ENCODE data around the gene BCL11A. TPM values are rescaled to one million over a fixed set of nuclear protein-coding genes. Genes with fewer than 3 reads are reported as not detected.

Gene BCL11A
- total RNA-seq, 1 donor from 2014 or later: 13.4 TPM

- Mint-ChIP-seq H3K9me3 (ENCODE audit: low read depth) (no peaks in the 10 kb centered on the region), H3K27ac (ENCODE audit: unreplicated experiment) (no peak overlapping the region), H3K4me1 (ENCODE audit: low read depth) (peaks cover 21% of the 10 kb centered on the region), H3K36me3 (ENCODE audit: low read depth) (peaks cover 1% of the 10 kb centered on the region), H3K27me3 (ENCODE audit: low read depth) (no peaks in the 10 kb centered on the region), H3K4me3 (ENCODE audit: unreplicated experiment) (no peak overlapping the region)
- no peak for DNase-seq (ENCODE audit: low spot score)
- TF ChIP-seq CTCF (IDR thresholded peaks at IDR 0.05): no peak
Observed at GRCh38 chr2:60538101-60538500, 15.4 kb downstream of the BCL11A start.

- H3K36me3 Mint-ChIP-seq (ENCODE audit: low read depth): peaks cover 1% of the 10 kb centered on the region
- no peak overlapping the region for H3K4me3 Mint-ChIP-seq (ENCODE audit: unreplicated experiment)
- no peaks in the 10 kb centered on the region for H3K9me3 Mint-ChIP-seq (ENCODE audit: low read depth)
- H3K27ac Mint-ChIP-seq (ENCODE audit: unreplicated experiment): no peak overlapping the region
- DNase-seq (ENCODE audit: low spot score): no peak
- no peaks in the 10 kb centered on the region for H3K27me3 Mint-ChIP-seq (ENCODE audit: low read depth)
- TF ChIP-seq CTCF (IDR thresholded peaks at IDR 0.05): no peak
- H3K4me1 Mint-ChIP-seq (ENCODE audit: low read depth): peaks cover 35% of the 10 kb centered on the region
Observed at GRCh38 chr2:60536746-60537145, 16.7 kb downstream of the BCL11A start.

GRCh38 chr2:60535685-60536312, 17.7 kb downstream of the BCL11A start:
- Mint-ChIP-seq H3K4me1 (ENCODE audit: low read depth) (peaks cover 43% of the 10 kb centered on the region), H3K27ac (ENCODE audit: unreplicated experiment) (no peak overlapping the region), H3K27me3 (ENCODE audit: low read depth) (no peaks in the 10 kb centered on the region), H3K9me3 (ENCODE audit: low read depth) (no peaks in the 10 kb centered on the region), H3K4me3 (ENCODE audit: unreplicated experiment) (no peak overlapping the region), H3K36me3 (ENCODE audit: low read depth) (peaks cover 1% of the 10 kb centered on the region)
- TF ChIP-seq CTCF (IDR thresholded peaks at IDR 0.05): no peak
- DNase-seq (ENCODE audit: low spot score): no peak

- H3K4me3 Mint-ChIP-seq (ENCODE audit: unreplicated experiment): no peak overlapping the region
Observed at GRCh38 chr2:60534892-60535684, 18.4 kb downstream of the BCL11A start.

More at GRCh38 chr2:60534892-60535684, 18.4 kb downstream of the BCL11A start:
- Mint-ChIP-seq H3K27me3 (ENCODE audit: low read depth) (no peaks in the 10 kb centered on the region), H3K4me1 (ENCODE audit: low read depth) (peaks cover 50% of the 10 kb centered on the region), H3K9me3 (ENCODE audit: low read depth) (no peaks in the 10 kb centered on the region), H3K27ac (ENCODE audit: unreplicated experiment) (no peak overlapping the region), H3K36me3 (ENCODE audit: low read depth) (peaks cover 1% of the 10 kb centered on the region)
- DNase-seq (ENCODE audit: low spot score): no peak
- TF ChIP-seq CTCF (IDR thresholded peaks at IDR 0.05): no peak

Measured in chondrocyte (in vitro differentiated cells).